Stimulated activated CD4-positive, alpha-beta T cell treated with anti-CD3 and anti-CD28 coated beads, TNF-alpha, amount 100 ng/mL, for 4 hours (primary cell): ENCODE data around the gene SALL2.

Source experiments
- DNase-seq, 3 experiments: peaks; one replicate each; pipeline ENCODE4 v3.0.0-alpha.2; 2020; ENCODE audit warnings: low read depth in 3 of 3

SALL2 gene

DNA sequence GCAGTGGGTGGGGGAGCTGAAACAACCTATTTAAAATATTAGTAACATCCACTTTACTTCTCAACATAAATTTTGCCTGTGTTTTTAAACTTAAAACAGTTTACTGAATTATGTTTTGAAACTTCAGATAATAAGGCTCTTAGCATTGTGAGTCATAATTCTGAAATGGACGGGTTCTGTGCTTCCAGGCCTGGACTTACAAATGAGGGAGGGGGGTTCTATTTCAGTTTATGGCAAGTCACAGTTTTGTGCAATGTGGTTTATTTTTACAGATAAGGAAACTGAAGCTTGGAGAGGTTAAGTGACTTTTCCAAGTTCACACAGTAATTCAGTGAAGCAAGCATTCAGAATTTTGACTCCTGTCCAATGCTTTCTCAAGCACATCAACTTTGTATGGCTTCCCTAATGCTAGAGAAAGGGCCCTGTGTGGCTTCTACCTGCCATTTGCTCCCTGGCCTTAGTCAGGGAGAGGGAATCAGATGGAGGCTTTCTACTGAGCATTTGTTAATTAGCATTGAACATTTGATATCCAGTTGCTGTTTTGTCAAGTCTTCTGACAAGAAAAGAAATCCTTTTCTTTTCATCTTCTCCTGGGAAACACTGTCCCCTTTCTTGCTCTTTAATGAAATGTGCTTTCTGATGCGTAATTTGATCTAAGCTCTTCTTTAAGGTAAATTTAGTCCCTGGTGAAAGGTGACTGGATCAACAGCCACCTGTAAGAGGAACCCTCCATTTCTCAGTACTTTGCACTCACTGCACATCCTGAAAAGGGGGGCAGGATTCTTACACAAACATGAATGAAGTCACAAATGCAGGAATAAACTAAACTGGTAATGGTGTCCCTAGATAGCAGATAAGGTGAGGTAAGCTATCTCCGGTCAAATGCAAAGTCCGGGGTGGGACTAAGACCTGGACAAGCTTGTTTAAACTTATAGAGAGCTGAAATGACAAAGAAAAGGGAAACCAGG, 2.5 kb upstream of the SALL2 start:
- DNase-seq, result no peak

DNA sequence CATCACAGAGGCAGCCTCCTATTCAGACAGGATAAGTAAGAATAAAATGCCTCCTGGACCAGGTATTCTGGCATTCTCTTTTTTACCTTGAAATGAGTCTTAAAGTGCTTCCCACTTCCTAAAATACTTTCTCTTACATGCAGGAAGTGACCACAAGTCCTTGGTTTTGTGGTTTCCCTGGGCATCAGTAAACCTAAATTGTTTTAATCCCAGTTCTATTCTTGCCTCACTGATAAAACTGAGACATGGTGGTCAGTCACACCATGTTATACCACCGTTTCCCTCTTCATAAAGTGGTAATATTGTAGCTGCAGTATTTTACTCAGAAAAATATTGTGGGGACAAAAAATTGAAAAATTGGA, 1.2 kb upstream of the SALL2 start:
- no peak for DNase-seq

GRCh38 chr14:21526672-21527317, 649 bp upstream of the SALL2 start:
- DNase-seq, result no peak

GRCh38 chr14:21525571-21525961, 580 bp downstream of the SALL2 start:
- DNase-seq, result no peak

DNA sequence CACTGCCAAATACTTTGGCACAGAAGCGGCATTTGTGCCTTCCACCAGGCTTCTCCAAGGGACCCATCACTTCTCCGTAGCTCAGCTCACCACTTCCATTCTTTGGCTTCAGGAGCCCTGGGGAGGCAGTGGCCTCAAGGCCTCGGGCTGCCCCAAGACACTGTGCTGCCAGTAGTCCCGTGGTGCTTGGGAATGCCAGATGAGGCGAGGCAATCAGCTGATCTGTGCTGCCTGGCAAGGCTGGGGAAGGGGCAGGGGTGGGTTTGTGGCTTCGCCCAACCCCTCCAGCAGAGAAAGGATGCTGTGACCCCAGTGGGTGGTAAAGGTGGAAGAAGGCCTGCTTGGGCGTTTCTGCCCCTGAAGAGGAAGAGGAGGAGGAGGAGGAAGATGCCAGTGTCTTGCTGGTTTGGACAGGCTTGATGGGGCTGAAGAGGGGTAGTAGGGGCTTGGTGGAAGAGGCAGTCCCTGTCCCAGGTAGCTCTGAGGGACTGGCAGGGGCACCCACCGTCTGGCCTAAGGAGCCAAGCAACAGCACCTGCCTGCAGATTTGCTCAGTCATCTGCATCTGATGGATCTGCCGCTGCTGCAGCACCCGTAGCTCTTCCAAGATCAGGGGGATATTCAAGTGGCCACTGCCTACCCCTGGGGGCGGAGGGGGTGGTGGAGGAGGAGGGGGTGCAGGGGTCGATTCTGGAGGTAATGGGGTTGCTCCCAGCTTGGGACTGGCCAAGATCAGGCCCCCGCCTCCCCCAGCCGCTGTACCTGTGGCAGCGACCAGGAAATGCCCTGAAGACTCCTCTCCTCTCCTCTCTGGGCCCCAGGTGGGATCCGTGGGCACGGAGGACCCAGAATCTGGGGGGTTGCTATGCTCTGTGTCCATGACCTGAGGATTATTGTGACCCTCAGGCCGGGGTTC, 1.3 kb downstream of the SALL2 start:
- DNase-seq, result no peak

- DNase-seq, result no peak
These were observed 2.9 kb downstream of the SALL2 start for GRCh38 chr14:21523203-21523602.

DNA sequence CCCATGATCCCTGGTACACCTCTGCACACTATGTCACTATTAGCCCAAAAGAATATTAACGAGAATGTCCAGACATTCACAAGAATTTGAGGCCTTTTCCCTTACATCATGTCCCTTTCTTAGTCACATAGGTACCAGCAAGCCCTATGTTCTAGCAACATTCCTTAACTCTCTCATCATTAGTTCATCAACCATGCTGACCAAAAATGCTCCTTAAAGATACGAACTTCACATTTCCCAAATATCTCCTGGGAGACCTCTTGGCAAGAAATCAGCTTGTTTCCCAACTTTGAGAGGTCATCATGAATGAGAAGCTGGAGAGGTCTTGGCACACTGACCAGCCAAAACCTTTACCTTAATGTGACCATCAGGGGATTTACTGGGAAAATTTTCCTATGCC, 4.6 kb downstream of the SALL2 start:
- no peak for DNase-seq

- DNase-seq, result no peak
These were observed 5.4 kb downstream of the SALL2 start for GRCh38 chr14:21520767-21521166.

- DNase-seq, result no peak
These were observed 7.4 kb downstream of the SALL2 start for GRCh38 chr14:21518725-21519124.

GRCh38 chr14:21514341-21514740, 11.8 kb downstream of the SALL2 start:
- DNase-seq, result no peak

- peak; percentile 70 to 88 (median 86) for DNase-seq
These were observed 15.2 kb downstream of the SALL2 start, which contains the start of gene METTL3 for GRCh38 chr14:21510735-21511657. Gene METTL3, minus strand, starts transcription at chr14:21511340. Its CDS starts 117 bp downstream, at chr14:21511223.

DNA sequence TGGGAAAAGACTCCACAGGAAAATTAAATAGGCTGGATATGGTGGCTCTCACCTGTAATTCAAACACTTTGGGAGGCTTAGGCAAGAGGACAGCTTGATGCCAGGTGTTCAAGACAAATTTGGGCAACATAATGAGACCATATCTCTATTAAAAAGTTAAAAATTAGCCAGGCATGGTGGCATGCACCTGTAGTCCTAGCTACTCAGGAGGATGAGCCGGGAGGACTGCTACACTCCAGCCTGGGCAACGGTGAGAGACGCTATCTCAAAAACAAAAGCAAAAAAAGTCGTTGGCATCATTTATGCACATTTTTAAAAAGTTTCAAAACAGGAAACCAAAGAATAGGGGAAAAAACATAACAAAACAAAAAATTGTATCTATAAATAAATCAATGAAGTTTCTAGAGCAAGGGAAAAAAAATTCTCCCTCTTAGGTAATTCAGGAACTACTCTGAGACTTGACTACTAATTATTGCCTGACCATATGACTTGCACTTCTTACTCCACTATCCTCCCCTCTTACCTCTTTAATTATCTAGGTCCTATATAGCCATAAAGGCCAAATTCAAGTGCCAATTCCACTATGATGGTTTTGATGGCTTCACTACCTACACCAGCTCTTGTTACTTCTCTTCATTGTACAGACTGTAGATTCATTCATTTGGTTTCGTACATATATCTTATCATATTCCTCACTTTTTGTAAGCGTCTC, 16.6 kb downstream of the SALL2 start:
- DNase-seq, result no peak

- no peak for DNase-seq
These were observed 19.6 kb downstream of the SALL2 start for GRCh38 chr14:21506557-21506956.

GRCh38 chr14:21505012-21505553, 21.1 kb downstream of the SALL2 start:
- DNase-seq, result no peak

DNA sequence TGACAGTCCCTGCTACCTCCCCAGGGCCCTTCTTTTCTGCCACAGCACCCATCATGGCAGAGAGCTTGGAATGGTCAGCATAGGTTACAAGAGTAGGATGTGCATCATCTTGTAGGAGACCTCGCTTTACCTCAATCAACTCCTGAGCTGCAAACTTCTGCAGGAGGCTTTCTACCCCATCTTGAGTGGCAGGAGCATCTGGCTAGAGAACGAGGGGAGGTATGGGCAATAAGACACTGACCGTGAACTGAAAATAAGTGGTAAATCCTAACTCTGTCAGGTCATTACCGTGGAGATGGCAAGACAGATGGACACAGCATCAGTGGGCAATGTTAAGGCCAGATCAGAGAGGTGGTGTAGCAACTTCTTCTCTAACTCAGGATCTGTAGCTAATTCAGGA, 22.8 kb downstream of the SALL2 start:
- DNase-seq, result no peak

- DNase-seq, result no peak
These were observed 24.6 kb downstream of the SALL2 start for GRCh38 chr14:21501568-21501967.

GRCh38 chr14:21498540-21499526, 27.3 kb downstream of the SALL2 start:
- no peak for DNase-seq

- no peak for DNase-seq
These were observed 29.7 kb downstream of the SALL2 start for GRCh38 chr14:21496453-21496852.
